ENCODE data around the gene EXOSC9. TPM values are rescaled to one million over a fixed set of nuclear protein-coding genes. Genes with fewer than 3 reads are reported as not detected.
A peak's percentile ranks its signal among the peaks of the same experiment; 100 is the strongest.

Gene EXOSC9
- polyA plus RNA-seq, 3 donors, result 13.9 to 21.4 (median 21.3) TPM

DNA sequence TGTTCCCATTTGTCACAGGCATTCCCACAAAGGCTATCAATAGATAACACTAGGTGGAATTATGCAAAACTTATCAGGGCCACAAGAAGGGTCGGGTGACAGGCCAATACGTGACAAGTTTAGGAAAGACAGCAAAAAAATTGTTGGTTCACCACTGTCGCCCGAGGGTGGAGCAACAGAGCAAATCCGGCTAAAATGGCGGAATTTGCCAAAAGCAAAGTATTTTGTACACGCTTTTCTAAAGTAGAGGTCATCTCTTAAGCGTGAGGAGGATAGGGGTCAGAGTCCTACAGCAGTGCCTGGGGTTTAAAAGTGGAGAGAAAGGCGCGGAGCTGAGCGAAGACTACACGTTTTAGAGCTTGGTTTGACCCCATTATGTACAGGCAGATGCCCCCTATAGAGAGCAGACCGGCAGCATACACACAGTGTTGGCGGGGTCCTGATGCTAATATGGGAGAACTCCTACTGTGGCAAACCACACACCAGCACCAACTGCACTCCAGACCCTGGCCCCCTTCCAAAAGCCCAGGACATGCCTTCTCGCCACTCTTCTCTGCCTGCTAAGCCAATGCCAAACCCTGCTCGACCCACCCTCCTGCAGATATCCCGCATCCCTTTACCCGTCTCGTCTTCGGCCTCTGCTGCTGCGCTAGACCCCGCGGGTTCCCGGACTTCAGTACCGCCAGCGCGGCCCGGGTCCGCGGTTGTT, 21.8 kb downstream of the EXOSC9 start:
- Mint-ChIP-seq H3K36me3 (peaks cover 20 to 26% of the 10 kb centered on the region in 2 donors), H3K9me3 (no peaks in the 10 kb centered on the region), H3K4me1 (peaks cover 20% of the 10 kb centered on the region), H3K27ac (peak overlapping the region; percentile 65 to 94 (median 87)), H3K4me3 (peak overlapping the region; percentile 92 to 97), H3K27me3 (ENCODE audit: low read depth in 3 of 3) (no peaks in the 10 kb centered on the region)
- H3K4me1 ChIP-seq (ENCODE audit: control insufficient read depth in 1 of 2, insufficient read depth in 2 of 2, low read length in 2 of 2), result peaks cover 11 to 27% of the 10 kb centered on the region in 2 donors
- H3K36me3 ChIP-seq (replicated peaks in 1 of 2; ENCODE audit: control insufficient read depth in 1 of 2, insufficient read depth in 2 of 2, low read length in 2 of 2), result peaks cover 9 to 30% of the 10 kb centered on the region in 2 donors
- no peaks in the 10 kb centered on the region for H4K20me1 ChIP-seq (ENCODE audit: insufficient read depth, low read length)
- H2AFZ ChIP-seq (ENCODE audit: insufficient read depth, low read depth, low read length, poor library complexity, severe bottlenecking), result peak overlapping the region; percentile 95
- peak overlapping the region; percentile 100 for H3K4me2 ChIP-seq (replicated peaks; ENCODE audit: extremely low read depth, low read length, poor library complexity, severe bottlenecking)
- H3K27me3 ChIP-seq (ENCODE audit: control insufficient read depth in 2 of 2, insufficient read depth in 2 of 2, low read length in 2 of 2), result no peaks in the 10 kb centered on the region
- H3K4me3 ChIP-seq (replicated peaks in 1 of 3; ENCODE audit: low read depth in 2 of 3, low read length in 3 of 3), result peak overlapping the region; percentile 72 to 98 (median 77)
- peak; percentile 6 to 14 (median 13) for DNase-seq
- TF ChIP-seq, protein P1, sequence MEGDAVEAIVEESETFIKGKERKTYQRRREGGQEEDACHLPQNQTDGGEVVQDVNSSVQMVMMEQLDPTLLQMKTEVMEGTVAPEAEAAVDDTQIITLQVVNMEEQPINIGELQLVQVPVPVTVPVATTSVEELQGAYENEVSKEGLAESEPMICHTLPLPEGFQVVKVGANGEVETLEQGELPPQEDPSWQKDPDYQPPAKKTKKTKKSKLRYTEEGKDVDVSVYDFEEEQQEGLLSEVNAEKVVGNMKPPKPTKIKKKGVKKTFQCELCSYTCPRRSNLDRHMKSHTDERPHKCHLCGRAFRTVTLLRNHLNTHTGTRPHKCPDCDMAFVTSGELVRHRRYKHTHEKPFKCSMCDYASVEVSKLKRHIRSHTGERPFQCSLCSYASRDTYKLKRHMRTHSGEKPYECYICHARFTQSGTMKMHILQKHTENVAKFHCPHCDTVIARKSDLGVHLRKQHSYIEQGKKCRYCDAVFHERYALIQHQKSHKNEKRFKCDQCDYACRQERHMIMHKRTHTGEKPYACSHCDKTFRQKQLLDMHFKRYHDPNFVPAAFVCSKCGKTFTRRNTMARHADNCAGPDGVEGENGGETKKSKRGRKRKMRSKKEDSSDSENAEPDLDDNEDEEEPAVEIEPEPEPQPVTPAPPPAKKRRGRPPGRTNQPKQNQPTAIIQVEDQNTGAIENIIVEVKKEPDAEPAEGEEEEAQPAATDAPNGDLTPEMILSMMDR (IDR thresholded peaks at IDR 0.05), result peak; percentile 20
- peaks cover 50% of the 10 kb centered on the region for H3K79me2 ChIP-seq (ENCODE audit: insufficient read depth, low read length)
- H3K9me3 ChIP-seq (replicated peaks in 1 of 2; ENCODE audit: control insufficient read depth in 1 of 2, insufficient read depth in 1 of 2, low read length in 2 of 2), result no peaks in the 10 kb centered on the region
- peak overlapping the region in 1 of 2 donors; percentile 81 for H3K27ac ChIP-seq (ENCODE audit: low read depth in 1 of 2, low read length in 2 of 2)
- intact Hi-C loops (cut with micrococcal nuclease), result loop anchor here (2.0 kb wide), 1 partner anchor 22 kb away; the partner anchor contains the start of gene EXOSC9 (in 2 of the 2)
- H3K9ac ChIP-seq (ENCODE audit: insufficient read depth, low read length, poor library complexity, severe bottlenecking), result peak overlapping the region; percentile 61
- under 1% methylated on average over 29 of the region's 30 CpGs for WGBS (ENCODE audit: insufficient coverage)

DNA sequence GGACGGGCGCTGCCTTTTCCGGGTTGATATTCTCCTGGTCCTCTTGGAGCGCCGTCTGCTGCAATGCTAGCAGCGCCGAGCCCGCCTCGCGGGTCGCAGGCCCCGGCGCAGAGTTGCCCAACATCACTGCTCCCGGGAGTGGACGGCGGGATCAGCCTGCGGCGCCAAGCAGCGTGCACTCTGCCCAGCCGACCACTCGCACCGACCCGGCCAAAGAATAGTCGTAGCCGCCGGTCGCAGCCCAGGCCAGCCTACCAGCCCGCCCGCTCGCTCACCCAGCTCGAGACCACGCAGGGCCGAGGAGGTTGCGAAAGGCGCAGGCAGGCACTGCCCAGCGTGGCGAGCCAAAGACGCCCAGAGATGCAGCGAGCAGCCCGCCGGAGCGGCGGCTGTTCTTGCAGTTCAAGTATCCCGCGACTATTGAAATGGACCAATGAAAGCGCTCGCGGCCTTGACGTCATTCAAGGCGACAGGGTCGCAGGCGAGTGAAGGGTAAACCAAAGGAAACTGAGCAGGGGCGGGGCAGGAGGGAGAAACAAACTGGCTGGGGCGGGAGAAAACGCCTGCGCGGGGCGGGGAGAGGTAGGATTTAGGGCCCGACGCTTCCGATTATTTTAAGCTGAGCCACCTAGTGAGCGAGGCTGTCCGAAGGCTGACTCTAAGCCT, 22.5 kb downstream of the EXOSC9 start, which contains the start of gene CCNA2:
TSS of gene CCNA2 (minus strand) at position 379 of the 666 bp plus-strand sequence. CDS start at position 124, 255 bp downstream.
- Histone ChIP-seq H3K9ac (ENCODE audit: insufficient read depth, low read length, poor library complexity, severe bottlenecking) (peak within 1 kb of the TSS; percentile 61), H3K79me2 (ENCODE audit: insufficient read depth, low read length) (peaks cover 43% of the 10 kb centered on the region), H3K4me3 (replicated peaks in 1 of 3; ENCODE audit: low read depth in 2 of 3, low read length in 3 of 3) (peak within 1 kb of the TSS; percentile 72 to 98 (median 77)), H3K36me3 (replicated peaks in 1 of 2; ENCODE audit: control insufficient read depth in 1 of 2, insufficient read depth in 2 of 2, low read length in 2 of 2) (peaks cover 3 to 23% of the 10 kb centered on the region in 2 donors), H2AFZ (ENCODE audit: insufficient read depth, low read depth, low read length, poor library complexity, severe bottlenecking) (peak within 1 kb of the TSS; percentile 95), H3K9me3 (replicated peaks in 1 of 2; ENCODE audit: control insufficient read depth in 1 of 2, insufficient read depth in 1 of 2, low read length in 2 of 2) (no peaks in the 10 kb centered on the region), H3K27me3 (ENCODE audit: control insufficient read depth in 2 of 2, insufficient read depth in 2 of 2, low read length in 2 of 2) (no peaks in the 10 kb centered on the region), H3K27ac (ENCODE audit: low read depth in 1 of 2, low read length in 2 of 2) (peak within 1 kb of the TSS; percentile 11 to 81), H3K4me1 (ENCODE audit: control insufficient read depth in 1 of 2, insufficient read depth in 2 of 2, low read length in 2 of 2) (peaks cover 11 to 27% of the 10 kb centered on the region in 2 donors), H3K4me2 (replicated peaks; ENCODE audit: extremely low read depth, low read length, poor library complexity, severe bottlenecking) (peak within 1 kb of the TSS; percentile 100), H4K20me1 (ENCODE audit: insufficient read depth, low read length) (no peaks in the 10 kb centered on the region)
- TF ChIP-seq, protein P1 (IDR thresholded peaks at IDR 0.05), result no peak
- H3K4me1 Mint-ChIP-seq, result peaks cover 20% of the 10 kb centered on the region
- H3K9me3 Mint-ChIP-seq, result no peaks in the 10 kb centered on the region
- peak within 1 kb of the TSS; percentile 92 to 97 for H3K4me3 Mint-ChIP-seq
- WGBS (ENCODE audit: insufficient coverage), result under 1% methylated on average over 63 of the region's 63 CpGs
- intact Hi-C loops (cut with micrococcal nuclease), result loop anchor here (2.0 kb wide), 1 partner anchor 23 kb away; the partner anchor contains the start of gene EXOSC9 (in 2 of the 2)
- no peaks in the 10 kb centered on the region for H3K27me3 Mint-ChIP-seq (ENCODE audit: low read depth in 3 of 3)
- peaks cover 17 to 21% of the 10 kb centered on the region in 2 donors for H3K36me3 Mint-ChIP-seq
- DNase-seq, result peak; percentile 90 to 93 (median 90)
- peak within 1 kb of the TSS; percentile 73 to 94 (median 87) for H3K27ac Mint-ChIP-seq
